HG03103 (cell line): ENCODE measurements around the gene PCDHA10.

Source experiments
- ATAC-seq: cut with Tn5 transposase; IDR thresholded peaks from one replicate; pipeline ENCODE4 v1.9.1; 2021; ENCODE audit warnings: low read depth; ENCODE audit not compliant: unreplicated experiment

PCDHA10 gene

GRCh38 chr5:140883373-140883772 lies 27.7 kb downstream of the PCDHA10 start:
- ATAC-seq: no peak

- no peak for ATAC-seq
Observed at GRCh38 chr5:140883927-140884697, 28.4 kb downstream of the PCDHA10 start.

GRCh38 chr5:140916325-140916724 lies 60.6 kb downstream of the PCDHA10 start:
- no peak for ATAC-seq
